PC-3 (cell line): ENCODE measurements around the gene P2RY14.

Source experiments
- EZH2 ChIP-seq: fragments of 300-600 bp; sonication (generic); IDR thresholded peaks from one replicate; pipeline ENCODE4 v1.6.1; 2017; ENCODE audit warnings: antibody characterized with exemption, mild to moderate bottlenecking, low read length; ENCODE audit not compliant: unreplicated experiment
- TF ChIP-seq, protein P1 (sequence below): fragments of 300-600 bp; sonication (generic); conservative IDR thresholded peaks from 2 replicates; pipeline ENCODE4 v1.5.1; 2017; ENCODE audit warnings: antibody characterized with exemption, low read depth, mild to moderate bottlenecking, low read length

DNA sequence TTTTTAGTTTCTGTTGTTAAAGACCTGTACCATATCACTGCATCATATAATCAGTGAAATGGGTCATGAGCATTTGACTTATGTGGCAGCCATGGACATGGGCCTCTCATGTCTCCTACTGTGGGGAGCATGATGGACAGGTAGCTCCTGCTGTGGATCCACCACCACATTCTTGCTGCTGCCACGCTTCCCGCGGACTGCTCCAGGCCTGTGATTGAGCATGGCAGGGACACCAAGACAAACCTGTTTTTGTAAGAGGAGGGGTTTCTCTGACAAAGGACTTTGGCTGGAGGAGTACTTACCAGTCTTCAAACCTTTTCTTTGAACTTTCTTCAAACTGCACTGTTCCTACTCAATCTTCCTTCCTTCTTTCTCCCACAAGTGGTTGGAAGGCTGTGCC, 17.9 kb upstream of the P2RY14 start:
- TF ChIP-seq, protein P1, sequence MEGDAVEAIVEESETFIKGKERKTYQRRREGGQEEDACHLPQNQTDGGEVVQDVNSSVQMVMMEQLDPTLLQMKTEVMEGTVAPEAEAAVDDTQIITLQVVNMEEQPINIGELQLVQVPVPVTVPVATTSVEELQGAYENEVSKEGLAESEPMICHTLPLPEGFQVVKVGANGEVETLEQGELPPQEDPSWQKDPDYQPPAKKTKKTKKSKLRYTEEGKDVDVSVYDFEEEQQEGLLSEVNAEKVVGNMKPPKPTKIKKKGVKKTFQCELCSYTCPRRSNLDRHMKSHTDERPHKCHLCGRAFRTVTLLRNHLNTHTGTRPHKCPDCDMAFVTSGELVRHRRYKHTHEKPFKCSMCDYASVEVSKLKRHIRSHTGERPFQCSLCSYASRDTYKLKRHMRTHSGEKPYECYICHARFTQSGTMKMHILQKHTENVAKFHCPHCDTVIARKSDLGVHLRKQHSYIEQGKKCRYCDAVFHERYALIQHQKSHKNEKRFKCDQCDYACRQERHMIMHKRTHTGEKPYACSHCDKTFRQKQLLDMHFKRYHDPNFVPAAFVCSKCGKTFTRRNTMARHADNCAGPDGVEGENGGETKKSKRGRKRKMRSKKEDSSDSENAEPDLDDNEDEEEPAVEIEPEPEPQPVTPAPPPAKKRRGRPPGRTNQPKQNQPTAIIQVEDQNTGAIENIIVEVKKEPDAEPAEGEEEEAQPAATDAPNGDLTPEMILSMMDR: no peak
- no peak for TF ChIP-seq EZH2
